Hematopoietic multipotent progenitor cell treated with erythropoietin and hydrocortisone succinate and interleukin-3 and kit ligand, for 17 days (in vitro differentiated cells): ENCODE measurements around the gene PABPN1L.

Experiments
- DNase-seq: peaks from one replicate; pipeline ENCODE4 v3.0.0-alpha.2; 2015; ENCODE audit warnings: low spot score

Gene PABPN1L

GRCh38 chr16:88848557-88848956 lies 17.9 kb downstream of the PABPN1L start:
- no peak for DNase-seq

GRCh38 chr16:88847654-88848053 lies 18.8 kb downstream of the PABPN1L start:
- no peak for DNase-seq

GRCh38 chr16:88846088-88846487 lies 20.4 kb downstream of the PABPN1L start:
- DNase-seq = no peak

- DNase-seq = no peak
These were observed 21.9 kb downstream of the PABPN1L start for GRCh38 chr16:88844419-88845036.

- DNase-seq = no peak
These were observed 23.2 kb downstream of the PABPN1L start for GRCh38 chr16:88843256-88843655.

GRCh38 chr16:88842806-88843205 lies 23.7 kb downstream of the PABPN1L start:
- no peak for DNase-seq

GRCh38 chr16:88842308-88842756 lies 24.1 kb downstream of the PABPN1L start:
- DNase-seq = no peak

- DNase-seq = no peak
These were observed 24.7 kb downstream of the PABPN1L start for GRCh38 chr16:88841521-88842307.

- no peak for DNase-seq
These were observed 25.8 kb downstream of the PABPN1L start for GRCh38 chr16:88840600-88841215.

GRCh38 chr16:88839745-88840599 lies 26.5 kb downstream of the PABPN1L start:
- no peak for DNase-seq

GRCh38 chr16:88839026-88839529 lies 27.4 kb downstream of the PABPN1L start:
- DNase-seq = no peak

GRCh38 chr16:88838566-88838965 lies 27.9 kb downstream of the PABPN1L start:
- DNase-seq = no peak

- DNase-seq = no peak
These were observed 28.7 kb downstream of the PABPN1L start for GRCh38 chr16:88837806-88838205.

- no peak for DNase-seq
These were observed 29.7 kb downstream of the PABPN1L start for GRCh38 chr16:88836791-88837190.

GRCh38 chr16:88835818-88836217 lies 30.6 kb downstream of the PABPN1L start:
- DNase-seq = no peak

GRCh38 chr16:88835383-88835782 lies 31.1 kb downstream of the PABPN1L start:
- DNase-seq = no peak

GRCh38 chr16:88834670-88835069 lies 31.8 kb downstream of the PABPN1L start:
- no peak for DNase-seq

- no peak for DNase-seq
These were observed 33.4 kb downstream of the PABPN1L start for GRCh38 chr16:88833086-88833485.

GRCh38 chr16:88831838-88832237 lies 34.6 kb downstream of the PABPN1L start:
- no peak for DNase-seq

- DNase-seq = no peak
These were observed 35.7 kb downstream of the PABPN1L start for GRCh38 chr16:88830783-88831182.

GRCh38 chr16:88830258-88830657 lies 36.2 kb downstream of the PABPN1L start:
- DNase-seq = no peak

- DNase-seq = no peak
These were observed 37.7 kb downstream of the PABPN1L start for GRCh38 chr16:88828711-88829110.
